GM18499 (cell line): Measurements from ENCODE around the gene NACA.
"Not testable (repeated sequence)": the region's sequence is repeated elsewhere in the genome, so short reads cannot be mapped to it uniquely, and the experiment has no call there.

Source experiments
- ATAC-seq: cut with Tn5 transposase; IDR thresholded peaks from one replicate; pipeline ENCODE4 v1.9.1; 2021; ENCODE audit warnings: moderate number of reproducible peaks; ENCODE audit not compliant: insufficient read depth, unreplicated experiment

NACA gene

GRCh38 chr12:56725723-56726102 is 614 bp upstream of the NACA start:
- no peak for ATAC-seq

GRCh38 chr12:56724701-56724971 is 463 bp downstream of the NACA start:
- ATAC-seq = no peak

DNA sequence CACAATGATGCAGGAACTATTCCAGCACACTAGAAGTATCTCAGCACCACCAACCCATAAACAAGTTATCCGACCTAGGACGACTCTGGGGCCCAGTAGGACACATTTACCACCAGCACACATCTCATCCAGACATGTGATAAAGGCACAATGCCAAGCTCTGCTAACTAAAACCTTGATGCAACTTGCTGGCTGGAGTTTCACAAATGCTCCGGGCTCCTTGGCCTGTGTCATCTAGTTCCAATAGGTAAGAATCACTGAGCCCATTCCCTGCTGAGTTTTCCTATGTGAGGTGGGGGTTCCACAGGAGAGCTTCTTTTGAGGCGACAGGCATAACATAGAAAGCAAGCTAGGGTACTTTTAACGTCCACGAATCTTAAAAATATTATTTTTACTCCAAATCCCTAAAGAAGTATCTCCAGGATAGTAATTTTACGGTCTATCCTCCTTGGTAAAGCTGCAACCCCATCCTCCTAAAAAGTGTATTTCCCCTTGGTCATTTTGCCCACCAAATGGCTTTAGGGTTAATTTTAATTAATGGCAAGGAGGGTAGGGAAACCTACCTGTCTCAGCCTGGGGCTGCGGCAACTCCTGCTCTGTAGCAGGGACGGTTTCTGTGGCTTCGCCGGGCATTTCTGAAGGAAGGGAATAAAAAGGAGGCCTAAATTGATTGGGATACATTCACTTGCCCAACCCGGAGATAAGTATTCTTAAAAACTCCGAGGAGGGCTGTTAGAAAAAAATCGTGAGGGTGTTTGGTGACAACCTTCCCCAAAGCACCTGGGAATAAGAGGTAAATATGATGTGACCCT is 1.0 kb downstream of the NACA start:
- no peak for ATAC-seq

GRCh38 chr12:56723352-56723751 is 1.7 kb downstream of the NACA start:
- ATAC-seq = no peak

- ATAC-seq = no peak
Measured at GRCh38 chr12:56722832-56723231, 2.3 kb downstream of the NACA start.

DNA sequence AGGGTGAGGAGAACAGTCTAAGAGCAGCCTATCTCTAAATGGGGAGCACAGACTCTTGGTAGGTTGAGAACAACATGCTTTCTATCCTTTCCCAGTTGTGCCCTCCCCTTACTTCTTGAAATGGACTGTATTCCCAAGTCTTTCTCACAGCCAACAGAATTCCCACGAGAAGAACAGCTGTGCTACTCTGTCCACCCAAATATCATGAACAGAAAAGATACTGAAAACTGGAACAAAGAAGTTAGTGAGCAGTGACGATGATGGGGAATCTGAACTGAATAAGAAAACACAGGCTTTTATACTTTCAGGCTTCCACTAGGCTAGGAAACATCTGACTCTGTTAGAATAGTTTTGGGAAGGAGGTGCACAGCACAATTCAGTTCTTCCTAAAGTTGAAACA is 3.4 kb downstream of the NACA start:
- ATAC-seq = no peak

- no peak for ATAC-seq
Measured at GRCh38 chr12:56721216-56721615, 3.9 kb downstream of the NACA start.

GRCh38 chr12:56720731-56721151 is 4.4 kb downstream of the NACA start:
- no peak for ATAC-seq

GRCh38 chr12:56719056-56719455 is 6.0 kb downstream of the NACA start:
- ATAC-seq = no peak

DNA sequence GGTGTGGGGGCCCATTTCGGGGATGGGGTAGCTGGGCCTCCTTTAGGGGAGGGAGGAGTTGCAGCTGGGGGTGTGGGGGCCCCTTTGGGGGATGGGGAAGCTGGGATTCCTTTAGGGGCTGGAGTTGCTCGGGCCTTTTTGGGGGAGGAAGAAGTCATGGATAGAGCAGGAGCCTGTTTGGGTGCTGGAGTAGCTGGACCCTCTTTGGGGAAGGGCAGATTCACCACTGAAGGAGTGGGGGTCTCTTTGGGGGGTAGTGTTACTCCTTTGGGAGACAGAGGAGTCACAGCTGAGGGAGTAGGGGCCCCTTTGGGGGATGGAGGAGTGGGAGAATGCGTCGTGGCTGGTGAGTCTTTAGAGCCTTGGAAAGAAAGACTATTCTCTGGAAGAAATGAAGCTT is 6.5 kb downstream of the NACA start:
- ATAC-seq = no peak

DNA sequence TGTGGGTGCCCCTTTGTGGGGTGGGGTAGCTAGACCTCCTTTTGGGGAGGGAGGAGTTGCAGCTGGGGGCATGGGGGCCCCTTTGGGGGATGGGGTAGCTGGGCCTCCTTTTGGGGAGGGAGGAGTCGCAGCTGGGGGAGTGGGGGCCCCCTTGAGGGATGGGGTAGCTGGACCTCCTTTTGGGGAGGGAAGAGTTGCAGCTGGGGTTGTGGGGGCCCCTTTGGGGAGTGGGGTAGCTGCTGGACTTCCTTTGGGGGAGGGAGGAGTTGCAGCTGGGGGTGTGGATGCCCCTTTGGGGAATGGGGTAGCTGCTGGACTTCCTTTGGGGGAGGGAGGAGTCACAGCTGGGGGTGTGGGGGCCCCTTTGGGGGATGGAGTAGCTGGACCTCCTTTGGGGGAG is 7.0 kb downstream of the NACA start:
- ATAC-seq = no peak

DNA sequence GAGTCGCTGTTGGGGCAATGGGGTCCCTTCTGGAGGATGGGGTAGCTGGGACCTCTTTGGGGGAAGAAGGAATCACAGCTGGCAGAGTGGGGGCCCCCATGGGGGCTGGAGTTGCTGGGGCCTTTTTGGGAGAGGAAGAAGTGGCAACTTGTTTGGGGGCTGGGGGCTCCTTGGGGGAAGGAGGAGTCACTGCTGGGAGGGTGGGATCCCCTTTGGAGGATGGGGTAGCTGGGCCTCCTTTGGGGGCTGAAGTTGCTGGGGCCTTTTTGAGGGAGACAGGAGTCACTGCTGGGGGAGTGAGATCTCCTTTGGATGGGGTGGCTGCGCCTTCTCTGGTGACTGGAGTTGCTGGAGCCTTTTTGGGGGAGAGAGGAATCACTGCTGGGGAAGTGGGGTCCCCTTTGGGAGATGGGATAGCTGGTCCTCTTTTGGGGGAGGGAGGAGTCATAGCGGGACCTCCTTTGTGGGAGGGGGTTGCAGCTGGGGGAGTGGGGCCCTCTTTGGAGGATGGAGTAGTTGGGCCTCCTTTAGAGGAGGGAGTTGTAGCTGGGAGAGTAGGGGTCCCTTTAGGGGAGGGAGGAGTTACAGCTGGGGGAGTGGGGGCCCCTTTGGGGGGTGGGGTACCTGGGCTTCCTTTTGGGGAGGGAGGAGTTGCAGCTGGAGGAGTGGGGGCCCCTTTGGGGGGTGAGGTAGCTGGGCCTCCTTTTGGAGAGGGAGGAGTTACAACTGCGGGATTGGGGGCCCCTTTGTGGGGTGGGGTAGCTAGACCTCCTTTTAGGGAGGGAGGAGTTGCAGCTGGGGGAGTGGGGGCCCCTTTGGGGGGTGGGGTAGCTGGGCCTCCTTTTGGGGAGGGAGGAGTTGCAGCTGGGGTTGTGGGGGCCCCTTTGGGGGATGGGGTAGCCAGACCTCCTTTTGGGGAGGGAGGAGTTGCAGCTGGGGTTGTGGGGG is 7.9 kb downstream of the NACA start:
- ATAC-seq = no peak

- ATAC-seq = no peak
Measured at GRCh38 chr12:56716458-56716857, 8.6 kb downstream of the NACA start.

- ATAC-seq = no peak
Measured at GRCh38 chr12:56715798-56716197, 9.3 kb downstream of the NACA start.

DNA sequence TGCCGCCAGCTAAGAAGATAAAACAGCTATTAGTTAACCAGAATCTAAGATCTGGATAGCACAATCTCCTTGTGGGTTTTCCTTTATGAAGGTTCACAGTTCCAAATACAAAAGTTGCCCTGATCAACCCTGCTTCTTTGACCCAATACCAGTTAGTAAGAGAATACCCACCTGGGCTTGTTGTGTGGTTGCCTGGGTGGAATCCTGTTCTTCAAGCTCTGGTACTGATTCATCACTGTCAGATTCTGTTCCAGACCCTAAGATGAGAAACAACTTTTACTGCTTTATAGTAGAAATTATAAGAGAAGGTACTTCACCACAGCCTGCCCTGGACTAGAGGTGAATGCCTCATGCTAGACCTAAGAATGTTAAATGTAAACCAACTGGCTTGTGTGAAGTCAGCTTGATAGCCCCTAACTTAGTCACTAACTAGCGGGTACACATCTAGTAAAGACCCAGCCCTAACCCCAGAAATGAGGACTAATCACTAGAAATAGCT is 10.6 kb downstream of the NACA start:
- ATAC-seq = no peak

- ATAC-seq = no peak
Measured at GRCh38 chr12:56713345-56713744, 11.8 kb downstream of the NACA start.

- ATAC-seq = no peak
Measured at GRCh38 chr12:56709759-56710376, 15.2 kb downstream of the NACA start.

DNA sequence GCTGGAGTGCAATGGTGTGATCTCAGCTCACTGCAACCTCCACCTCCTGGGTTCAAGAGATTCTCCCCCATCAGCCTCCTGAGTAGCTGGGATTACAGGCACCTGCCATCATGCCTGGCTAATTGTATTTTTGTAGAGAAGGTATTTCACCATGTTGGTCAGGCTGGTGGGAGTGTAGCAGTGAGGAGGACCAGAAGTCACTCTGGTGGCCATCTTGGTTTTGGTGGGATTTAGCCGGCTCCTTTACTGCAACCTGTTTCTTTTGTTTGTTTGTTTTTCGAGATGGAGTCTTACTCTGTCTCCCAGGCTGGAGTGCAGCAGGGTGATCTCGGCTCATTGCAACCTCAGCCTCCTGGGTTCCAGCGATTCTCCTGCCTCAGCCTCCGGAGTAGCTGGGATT is 20.6 kb downstream of the NACA start:
- ATAC-seq = not testable (repeated sequence)

DNA sequence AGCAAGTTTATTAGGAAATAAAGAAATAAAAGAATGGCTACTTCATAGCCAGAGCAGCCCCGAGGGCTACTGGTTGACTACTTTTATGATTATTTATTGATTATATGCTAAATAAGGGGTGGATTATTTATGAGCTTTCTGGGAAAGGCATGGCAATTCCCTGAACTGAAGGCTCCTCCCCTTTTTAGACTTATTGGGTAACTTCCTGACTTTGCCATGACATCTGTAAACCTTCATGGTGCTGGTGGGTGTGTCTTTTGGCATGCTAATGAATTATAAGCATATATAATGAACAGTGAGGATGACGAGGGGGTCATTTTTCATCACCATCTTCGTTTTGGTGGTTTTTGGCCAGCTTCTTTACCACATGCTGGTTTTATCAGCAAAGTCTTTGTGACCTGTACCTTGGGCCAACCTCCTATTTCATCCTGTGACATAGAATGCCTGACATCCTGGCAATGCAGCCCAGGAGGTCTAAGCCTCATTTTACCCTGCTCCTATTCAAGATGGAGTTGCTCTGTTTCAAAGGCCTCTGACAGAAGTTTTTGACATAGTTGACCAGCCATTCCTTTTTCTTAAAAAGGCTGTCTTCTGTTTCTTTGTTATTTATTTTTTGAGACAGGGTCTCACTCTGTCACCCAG is 26.0 kb downstream of the NACA start:
- no peak for ATAC-seq

- no peak for ATAC-seq
Measured at GRCh38 chr12:56695327-56696101, 29.6 kb downstream of the NACA start.
